ENCODE measurements around the gene KAT6B.

The KAT6B gene

GRCh38 chr10:74960670-74961069 lies 134.3 kb downstream of the KAT6B start:
- no peak for DNase-seq

GRCh38 chr10:74962517-74962916 lies 136.1 kb downstream of the KAT6B start:
- DNase-seq, result no peak

GRCh38 chr10:74963549-74963948 lies 137.1 kb downstream of the KAT6B start:
- DNase-seq, result no peak

GRCh38 chr10:74967911-74968666 lies 141.7 kb downstream of the KAT6B start:
- DNase-seq, result no peak

GRCh38 chr10:74968667-74969061 lies 142.3 kb downstream of the KAT6B start:
- DNase-seq, result no peak

GRCh38 chr10:74969093-74969492 lies 142.7 kb downstream of the KAT6B start:
- DNase-seq, result no peak

- DNase-seq, result no peak
These were observed 143.1 kb downstream of the KAT6B start for GRCh38 chr10:74969530-74969929.

- no peak for DNase-seq
These were observed 147.5 kb downstream of the KAT6B start for GRCh38 chr10:74973741-74974392.

GRCh38 chr10:74975758-74976157 lies 149.4 kb downstream of the KAT6B start:
- DNase-seq, result no peak

GRCh38 chr10:74976565-74976964 lies 150.2 kb downstream of the KAT6B start:
- no peak for DNase-seq

GRCh38 chr10:74977072-74977471 lies 150.7 kb downstream of the KAT6B start:
- DNase-seq, result no peak

- DNase-seq, result no peak
These were observed 151.8 kb downstream of the KAT6B start for GRCh38 chr10:74977913-74978847.

GRCh38 chr10:74981831-74982633 lies 155.6 kb downstream of the KAT6B start:
- DNase-seq, result no peak

GRCh38 chr10:74982634-74982982 lies 156.2 kb downstream of the KAT6B start:
- DNase-seq, result no peak

- no peak for DNase-seq
These were observed 157.0 kb downstream of the KAT6B start for GRCh38 chr10:74983383-74983782.

GRCh38 chr10:74987339-74988053 lies 161.1 kb downstream of the KAT6B start:
- DNase-seq, result no peak

GRCh38 chr10:74988054-74988775 lies 161.8 kb downstream of the KAT6B start:
- DNase-seq, result no peak

GRCh38 chr10:74988832-74989561 lies 162.6 kb downstream of the KAT6B start:
- DNase-seq, result no peak

- DNase-seq, result no peak
These were observed 165.0 kb downstream of the KAT6B start for GRCh38 chr10:74991435-74991834.

GRCh38 chr10:74992068-74992467 lies 165.7 kb downstream of the KAT6B start:
- DNase-seq, result no peak

- no peak for DNase-seq
These were observed 167.2 kb downstream of the KAT6B start for GRCh38 chr10:74993649-74994048.
